Hematopoietic multipotent progenitor cell (in vitro differentiated cells): ENCODE data around the gene CMTM5. TPM values are rescaled to one million over a fixed set of nuclear protein-coding genes. Genes with fewer than 3 reads are reported as not detected.
"Not testable (repeated sequence)": the region's sequence is repeated elsewhere in the genome, so short reads cannot be mapped to it uniquely, and the experiment has no call there.

Experiments
- DNase-seq, 3 donors: peaks; one replicate each; pipeline ENCODE4 v3.0.0-alpha.2; 2011 to 2015; ENCODE audit warnings: low read depth in 2 of 3, low spot score in 2 of 3
- total RNA-seq: library from RNA; depleted of rRNA; stranded (reverse); fragments of >200 nt; gene quantifications from one replicate; pipeline ENCODE4 v1.2.3, GENCODE V29; 2012

The CMTM5 gene
- total RNA-seq, 1 donor, result 3.0 TPM

DNA sequence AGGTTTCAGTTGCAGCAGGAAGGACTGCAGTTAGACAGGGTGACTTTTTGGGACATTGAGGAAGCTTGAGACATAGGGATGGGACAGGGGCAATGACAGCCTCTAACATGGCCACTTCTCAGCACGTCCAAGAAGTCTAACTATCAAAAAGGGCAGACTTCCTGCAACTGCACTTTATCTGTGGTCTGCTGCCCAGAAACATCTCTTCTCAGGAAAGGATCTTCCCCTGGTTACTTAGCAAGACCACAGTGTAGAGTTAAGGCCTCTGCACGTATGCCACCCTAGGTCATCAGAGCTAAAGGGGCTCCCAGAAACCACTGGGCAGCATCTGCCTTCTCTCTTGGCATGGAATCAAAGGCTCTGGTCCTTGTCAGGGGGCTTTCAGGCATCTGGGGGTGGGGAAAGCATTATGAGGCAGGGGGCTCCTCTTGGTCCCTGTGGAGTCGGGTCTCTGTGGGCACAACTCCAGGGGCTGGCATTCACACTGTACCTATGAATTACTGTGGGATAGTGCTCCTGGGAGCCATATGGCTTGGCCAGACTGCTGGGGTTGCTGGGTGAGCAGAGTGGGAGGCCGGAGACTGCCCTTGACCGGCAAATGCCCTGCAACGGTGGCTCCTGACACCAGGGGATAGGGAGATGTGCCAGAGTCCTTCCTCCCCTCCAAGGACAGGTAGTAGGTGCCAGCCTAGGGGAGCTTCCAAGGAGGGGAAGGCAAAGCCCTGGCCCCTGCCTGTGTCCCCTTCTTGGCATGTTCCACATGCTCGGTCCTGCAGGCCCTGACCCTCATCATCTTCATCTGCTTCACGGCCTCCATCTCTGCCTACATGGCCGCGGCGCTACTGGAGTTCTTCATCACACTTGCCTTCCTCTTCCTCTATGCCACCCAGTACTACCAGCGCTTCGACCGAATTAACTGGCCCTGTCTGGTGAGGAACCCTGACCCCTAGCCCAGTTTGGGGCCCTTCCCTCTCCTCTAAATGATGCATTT lies 1.0 kb downstream of the CMTM5 start:
- peak in 2 of 3 donors; percentile 21 to 34 for DNase-seq

DNA sequence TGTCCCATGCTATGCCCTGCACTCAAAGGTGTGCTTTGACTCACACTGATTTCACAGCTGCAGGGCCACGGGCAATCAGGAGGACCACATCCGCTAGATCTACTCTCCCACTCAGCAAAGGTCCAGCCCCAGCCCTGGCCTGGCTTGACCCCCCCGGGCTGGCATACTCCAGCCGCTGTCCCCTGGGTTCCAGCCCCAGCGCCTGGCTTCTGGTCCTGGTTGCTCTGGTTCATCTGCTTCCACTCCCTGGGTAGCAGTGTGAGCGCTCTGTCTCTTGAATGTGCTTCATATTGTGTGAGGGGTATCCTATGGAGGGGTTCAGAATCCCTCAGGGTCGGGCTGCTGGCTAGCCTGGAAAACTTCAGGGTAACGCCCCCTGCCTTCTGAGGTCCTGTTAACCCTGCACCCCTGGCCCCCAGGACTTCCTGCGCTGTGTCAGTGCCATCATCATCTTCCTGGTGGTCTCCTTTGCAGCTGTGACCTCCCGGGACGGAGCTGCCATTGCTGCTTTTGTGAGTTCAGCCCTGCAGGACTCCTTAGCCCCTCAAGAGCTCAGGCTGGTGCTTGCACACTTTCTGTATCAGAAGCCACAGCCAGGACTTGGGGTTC lies 1.9 kb downstream of the CMTM5 start:
- no peak for DNase-seq

DNA sequence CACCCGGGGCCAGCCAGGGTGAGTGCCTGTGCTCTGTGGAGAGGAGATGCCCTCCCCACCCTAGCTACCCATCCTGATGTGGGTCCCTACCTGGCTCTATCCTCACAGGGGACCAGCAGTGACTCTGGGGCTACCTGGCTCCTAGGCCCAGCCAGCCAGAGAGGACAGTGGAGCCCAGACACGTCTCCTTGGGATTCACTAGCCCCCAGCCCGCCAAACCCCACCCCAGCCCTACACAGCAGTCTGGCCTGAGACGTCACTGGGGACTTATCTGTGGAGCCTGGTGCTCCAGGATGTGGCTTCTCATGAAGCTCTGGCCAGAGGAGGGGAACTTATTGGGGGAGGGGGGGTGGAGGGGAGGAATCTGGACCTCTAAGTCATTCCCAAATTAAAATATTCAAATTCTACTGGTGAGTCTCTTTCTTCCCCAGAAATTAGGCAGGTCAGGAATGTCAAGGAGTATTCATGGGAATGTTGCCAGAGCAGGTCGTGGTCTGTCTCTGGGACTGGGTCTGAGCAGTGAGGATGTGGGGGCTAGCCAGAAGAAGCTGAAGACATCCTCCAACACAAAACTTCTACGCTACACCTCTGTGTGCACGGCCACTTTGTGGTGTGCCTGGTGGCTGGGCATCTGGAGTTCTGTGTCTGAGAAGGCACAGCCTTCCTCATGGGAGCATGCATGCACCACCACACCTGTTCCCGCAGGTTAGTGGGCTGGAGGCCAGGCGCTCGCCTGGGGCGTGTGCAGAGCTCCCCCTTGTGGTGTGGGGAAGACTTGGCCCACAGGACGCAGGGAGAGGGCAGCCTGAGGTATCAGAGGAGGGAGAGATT lies 2.7 kb downstream of the CMTM5 start:
- DNase-seq, result peak; percentile 54 to 67 (median 59)

DNA sequence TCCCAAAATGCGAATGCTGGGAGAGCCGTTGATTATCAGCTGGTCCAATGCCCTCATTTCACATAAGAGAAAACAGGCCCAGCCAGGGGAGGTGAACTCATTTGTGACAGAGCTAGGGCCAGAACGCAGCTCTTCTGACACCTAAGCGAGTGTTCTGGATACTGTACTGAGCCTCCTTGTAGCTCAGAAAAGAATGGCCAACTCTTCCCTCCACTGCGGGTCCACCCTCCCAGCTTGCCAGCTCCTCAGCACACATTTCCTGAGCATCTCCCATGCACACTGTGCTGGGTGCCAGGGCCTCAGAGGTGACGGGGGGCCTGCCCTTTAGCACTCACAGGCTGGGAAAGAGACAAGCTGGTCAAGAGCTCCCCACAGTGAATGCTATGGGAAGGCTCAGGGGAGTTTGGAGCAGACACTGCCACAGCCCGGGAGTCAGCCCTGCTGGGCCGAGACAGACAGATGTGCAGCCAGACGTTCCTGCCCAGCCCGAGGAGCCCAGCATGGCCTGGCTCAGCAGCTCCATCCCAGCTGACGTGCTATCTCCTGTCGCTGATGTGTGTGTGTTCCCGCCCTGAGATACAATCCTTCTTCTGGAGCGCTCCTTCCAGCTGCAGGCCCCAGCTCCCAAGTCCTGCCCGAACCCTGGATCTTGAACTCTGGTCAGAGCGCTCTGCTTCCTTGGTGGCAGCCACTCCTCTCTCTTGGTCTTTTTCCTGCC lies 3.5 kb downstream of the CMTM5 start:
- no peak for DNase-seq

DNA sequence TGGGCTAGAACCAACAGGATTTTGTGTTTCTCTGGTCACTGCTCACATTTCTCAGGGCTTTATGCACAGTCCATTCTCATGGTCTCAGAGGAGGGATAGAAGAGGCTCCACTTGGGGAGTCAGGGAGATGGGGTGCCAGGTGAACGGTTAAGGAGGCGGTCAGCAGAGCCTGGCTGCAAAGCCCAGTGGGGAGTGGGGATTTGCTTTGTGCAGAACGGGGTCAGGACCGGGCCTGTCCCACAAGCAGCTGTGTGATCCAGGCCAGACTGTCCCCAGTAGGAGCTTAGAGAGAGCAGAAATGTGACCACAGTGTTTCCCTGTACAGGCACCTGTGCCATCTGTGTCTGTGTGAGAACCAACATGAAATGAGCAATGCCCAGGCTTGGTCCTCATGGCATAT lies 4.1 kb downstream of the CMTM5 start:
- no peak for DNase-seq

DNA sequence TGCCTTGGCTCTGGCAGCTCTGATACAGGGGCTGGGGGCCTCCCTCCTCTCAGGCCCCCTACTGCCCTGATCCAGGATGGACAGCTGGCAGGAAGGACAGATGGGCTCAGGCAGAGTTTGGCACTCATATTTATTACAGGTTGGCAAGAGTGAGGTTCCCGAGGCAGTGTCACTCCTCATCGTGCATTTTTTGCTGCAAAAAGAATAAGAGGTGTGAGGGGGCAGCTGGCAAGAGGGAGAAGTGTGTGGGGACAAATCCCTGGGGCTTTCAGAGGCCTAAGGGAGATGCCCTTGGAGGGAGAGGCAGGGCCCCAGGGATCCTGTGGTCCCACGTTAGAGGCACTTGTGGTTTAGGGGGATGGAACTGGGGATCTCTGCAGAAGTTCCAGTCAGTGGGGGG lies 5.0 kb downstream of the CMTM5 start:
- no peak for DNase-seq

DNA sequence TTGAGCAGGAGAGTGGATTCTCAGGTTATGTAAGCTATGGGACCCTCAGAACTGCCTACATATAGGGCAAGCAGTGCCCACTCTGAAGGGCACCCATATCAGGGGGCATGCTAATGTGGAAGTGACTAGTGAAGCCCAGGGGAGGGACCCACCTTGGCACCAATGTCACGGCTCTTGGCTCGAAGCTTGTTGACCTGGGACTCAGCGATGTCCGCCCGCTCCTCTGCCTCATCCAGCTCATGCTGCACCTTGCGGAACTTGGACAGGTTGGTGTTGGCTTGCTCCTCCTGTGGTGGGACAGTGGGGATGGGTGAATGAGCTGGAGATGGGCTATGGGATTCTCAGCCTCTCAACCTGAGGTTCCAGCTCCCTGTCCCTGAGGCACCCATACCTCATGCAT lies 5.4 kb downstream of the CMTM5 start:
- DNase-seq, result no peak

DNA sequence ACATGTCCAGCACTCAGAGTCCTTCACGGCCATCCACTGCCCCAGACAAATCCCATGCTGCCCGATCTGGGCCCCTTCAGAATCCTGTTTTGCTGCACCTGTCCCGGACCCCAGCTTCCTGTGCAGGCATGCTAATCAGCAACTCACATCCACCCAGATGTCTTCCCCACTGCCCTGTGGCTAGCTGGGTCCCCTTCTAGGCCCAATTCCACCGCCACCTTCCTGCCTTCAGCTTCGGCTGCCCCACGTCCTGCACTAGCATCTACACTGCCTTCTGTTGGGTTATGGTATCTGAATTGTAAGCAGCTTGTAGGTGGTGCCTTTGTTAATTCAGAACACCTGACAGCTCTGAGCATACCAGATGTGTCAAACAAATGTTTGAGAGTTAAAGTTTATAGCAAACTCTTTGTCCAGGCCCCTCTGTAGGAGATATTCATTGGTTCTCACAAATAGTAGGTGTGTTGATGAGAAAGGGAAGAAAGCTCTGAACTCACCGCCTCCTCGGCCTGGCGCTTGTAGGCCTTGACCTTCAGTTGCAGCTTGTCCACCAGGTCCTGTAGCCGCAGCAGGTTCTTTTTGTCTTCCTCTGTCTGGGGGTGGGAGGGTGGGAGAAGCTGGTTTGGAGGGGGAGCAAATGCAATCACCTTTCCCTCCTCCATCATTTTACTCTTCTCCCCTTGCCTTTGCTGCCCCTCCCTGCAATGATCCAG lies 6.0 kb downstream of the CMTM5 start:
- peak in 1 of 3 donors; percentile 42 for DNase-seq

DNA sequence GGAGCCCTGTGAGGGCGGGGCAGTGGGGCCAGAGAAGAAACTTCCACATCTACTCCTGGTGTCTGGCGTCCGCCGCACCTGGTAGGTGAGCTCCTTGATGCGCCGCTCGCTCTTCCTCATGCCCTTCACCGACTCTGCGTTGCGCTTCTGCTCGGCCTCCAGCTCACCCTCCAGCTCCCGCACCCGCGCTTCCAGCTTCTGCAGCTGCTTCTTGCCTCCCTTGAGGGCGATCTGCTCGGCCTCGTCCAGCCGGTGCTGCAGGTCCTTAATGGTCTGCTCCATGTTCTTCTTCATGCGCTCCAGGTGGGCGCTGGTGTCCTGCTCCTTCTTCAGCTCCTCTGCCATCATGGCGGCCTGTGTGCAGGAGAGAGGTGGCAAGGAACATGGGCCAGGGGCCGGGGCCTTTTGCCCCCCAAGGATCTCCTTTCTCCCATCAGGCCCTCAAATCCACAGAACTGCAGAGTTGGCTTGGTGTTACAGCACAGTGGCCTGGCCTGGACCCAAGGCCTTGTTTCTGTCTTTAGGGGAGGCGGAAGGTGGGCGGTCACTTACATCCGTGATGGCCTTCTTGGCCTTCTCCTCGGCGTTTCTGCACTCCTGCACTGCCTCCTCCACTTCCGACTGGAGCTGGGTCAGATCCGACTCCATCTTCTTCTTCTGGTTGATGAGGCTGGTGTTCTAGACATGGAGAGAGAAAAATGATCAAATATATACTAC lies 7.7 kb downstream of the CMTM5 start:
- no peak for DNase-seq

DNA sequence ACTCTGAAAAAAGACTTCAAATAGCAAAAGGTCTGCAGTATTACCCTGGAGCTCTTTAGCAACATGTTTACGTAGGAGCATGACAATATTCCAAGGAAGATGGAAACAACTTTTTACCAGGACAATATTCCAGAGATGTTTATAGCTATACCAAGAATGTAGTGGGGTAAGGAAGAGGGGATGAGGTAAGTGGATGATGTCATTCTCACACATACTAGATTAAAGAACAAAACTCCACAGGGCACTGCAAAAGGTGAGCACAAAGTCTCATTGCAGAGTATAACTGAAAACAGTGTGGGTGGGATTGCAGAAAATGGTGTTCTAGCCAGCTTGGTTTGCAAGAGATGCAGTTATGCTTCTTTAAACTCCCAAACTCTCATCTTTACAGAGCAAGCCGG lies 8.4 kb downstream of the CMTM5 start:
- no peak for DNase-seq

DNA sequence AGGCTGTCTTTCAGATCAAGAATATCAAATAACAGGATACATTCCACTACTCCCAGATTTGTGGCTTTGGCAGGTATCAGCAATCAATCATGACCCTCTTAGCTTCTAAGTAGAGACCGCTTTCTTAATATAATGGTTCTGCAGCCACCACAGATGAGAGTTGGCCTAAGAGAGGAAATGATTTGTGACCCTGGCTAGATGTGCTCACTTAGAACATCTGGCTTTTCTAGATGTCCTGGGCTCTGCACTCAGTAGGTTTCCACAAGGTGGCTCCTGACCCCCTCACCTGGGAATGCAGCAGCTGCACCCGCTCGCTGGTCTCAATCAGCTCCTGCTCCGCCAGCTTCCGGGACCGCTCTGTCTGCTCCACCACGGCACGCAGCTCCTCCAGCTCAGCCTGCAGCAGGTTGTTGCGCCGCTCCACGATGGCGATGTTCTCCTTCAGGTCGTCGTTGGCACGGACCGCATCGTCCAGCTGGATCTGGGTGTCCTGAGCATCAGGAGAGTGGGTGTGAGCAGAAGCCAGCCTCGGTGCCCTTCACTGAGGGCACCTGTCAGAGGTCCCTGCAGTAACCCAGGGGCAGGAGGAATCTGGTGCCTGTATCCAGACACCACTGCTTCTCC lies 8.9 kb downstream of the CMTM5 start:
- no peak for DNase-seq

DNA sequence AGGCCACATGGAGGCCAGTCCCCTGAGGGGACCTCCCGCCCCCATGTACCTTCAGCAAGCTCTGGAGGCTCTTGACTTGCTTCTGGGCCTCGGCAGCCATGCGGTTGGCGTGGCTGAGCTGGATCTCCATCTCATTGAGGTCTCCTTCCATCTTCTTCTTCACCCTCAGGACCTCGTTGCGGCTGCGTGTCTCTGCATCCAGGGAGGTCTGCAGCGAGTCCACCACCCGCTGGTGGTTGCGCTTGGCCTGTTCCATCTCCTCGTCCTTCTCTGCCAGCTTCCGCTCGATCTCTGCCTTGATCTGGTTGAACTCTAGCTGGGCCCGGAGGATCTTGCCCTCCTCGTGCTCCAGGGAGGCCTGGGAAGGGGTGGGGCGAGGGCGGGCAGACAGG lies 9.4 kb downstream of the CMTM5 start:
- DNase-seq, result not testable (repeated sequence)

DNA sequence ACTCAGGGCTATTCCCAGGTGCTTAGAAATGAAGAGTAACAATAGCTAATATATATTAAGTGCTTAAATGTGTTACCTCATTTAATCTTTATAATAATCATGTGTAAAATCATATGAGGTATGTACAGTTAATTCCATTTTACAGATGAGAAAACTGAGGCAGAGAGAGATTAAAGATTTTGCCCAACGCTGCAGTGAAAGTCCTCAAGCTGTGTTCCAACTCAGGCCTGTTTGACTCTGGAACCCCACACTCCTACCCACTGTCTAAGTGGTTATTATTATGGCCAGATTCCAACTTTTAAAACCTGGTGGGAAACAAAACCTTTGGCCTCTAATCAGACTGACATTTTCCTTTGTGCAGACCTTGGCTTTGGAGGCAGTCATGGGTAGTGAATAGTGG lies 10.2 kb downstream of the CMTM5 start:
- no peak for DNase-seq

DNA sequence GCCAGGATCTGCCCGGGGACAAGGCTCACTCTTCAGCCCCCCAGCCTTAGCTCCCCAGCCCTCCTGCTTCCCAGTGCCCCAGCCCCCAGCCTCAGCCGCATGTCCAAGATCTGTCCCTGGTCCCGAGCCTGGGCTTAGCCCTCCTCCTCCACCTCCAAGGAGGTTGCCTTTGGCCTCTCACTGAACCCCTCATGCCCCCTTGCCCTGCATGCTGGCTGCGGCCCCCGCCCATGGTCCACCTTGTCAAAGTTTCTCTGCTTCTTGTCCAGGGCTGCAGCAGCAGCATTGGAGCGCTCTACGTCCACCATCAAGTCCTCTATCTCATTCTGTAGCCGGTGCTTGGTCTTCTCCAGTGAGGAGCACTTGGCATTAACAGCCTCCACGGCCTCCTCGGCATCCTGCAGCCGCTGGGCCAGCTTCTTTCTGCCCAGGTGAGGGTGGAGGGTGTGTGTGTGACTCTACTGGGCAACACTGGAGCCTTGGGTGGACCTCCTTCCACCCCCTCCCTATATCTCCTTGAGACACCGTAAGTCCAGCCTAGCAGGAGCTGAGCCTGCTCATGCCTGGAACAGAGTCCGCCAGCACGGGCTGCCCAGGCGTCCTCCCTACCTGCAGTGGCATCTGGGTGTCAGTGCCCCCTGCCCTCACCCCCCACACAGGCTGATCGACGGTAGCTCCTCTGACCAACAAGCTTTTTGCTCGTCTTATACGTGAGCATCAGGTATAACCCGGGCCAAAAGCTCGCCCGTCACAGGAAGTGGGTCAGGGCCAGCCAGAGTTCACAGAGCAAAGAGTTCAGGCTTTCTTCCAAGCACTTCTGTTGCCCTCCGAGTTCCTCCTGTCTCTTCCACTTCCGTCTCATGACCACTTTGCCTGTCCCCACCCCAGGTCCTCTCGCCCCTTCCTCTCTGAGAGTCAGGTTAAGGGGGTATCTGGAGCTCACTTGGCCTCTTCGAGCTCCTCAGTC lies 11.4 kb downstream of the CMTM5 start:
- no peak for DNase-seq

DNA sequence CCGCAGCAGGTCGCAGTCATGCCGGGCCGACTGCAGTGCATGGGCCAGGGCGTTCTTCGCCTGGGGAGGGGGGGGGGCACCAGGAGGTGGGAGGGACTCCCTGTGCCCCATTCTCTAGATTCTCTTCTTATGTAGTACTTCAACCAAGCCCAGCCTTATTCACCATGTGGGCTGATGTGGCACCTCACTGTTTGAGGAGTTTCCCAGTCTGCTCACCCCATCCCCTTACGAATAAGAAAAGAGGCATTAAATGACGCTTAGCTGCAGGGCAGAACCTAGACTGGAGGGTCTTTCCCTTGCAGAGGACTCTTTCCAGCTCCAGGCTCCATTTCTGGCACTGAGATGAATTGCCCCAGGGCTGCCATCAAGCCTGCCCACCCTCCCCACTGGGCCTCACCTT lies 12.2 kb downstream of the CMTM5 start:
- DNase-seq, result no peak

DNA sequence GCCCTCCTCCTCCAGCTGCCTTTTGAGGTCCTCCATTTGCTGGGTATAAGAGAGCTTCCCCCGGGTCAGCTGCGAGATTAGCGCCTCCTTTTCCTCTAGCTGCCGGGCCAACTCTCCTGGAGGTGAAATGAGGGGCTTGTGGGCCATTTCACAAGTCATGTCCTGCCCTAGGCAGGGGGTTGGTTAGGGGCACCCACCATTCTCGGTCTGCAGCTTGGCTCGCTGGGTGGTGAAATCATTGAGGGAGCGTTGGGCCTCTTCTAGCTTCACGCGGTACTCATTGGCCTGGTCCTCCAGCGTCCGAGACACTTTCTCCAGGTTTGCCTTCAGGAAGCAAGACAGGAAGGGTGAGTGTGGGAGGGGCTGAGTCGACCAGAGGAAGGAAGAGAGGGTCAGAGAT lies 12.6 kb downstream of the CMTM5 start:
- no peak for DNase-seq

DNA sequence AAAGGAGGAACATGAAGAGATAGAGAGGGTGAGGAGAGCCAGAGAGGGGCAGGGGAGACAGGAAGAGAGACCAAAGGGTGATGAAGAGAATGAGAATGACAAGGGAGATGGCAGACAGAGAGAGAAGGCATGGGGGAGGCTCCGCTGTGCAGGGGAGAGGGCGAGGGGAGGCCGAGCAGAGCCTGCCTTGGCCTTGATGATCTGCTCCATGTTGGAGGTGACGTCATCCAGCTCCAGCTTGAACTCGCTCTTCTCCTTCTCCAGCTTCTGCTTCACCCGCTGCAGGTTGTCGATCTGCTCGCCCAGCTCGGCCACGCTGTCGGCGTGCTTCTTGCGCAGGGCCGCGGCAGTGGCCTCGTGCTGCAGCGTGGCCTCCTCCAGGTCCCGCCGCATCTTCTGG lies 13.0 kb downstream of the CMTM5 start:
- DNase-seq, result not testable (repeated sequence)

DNA sequence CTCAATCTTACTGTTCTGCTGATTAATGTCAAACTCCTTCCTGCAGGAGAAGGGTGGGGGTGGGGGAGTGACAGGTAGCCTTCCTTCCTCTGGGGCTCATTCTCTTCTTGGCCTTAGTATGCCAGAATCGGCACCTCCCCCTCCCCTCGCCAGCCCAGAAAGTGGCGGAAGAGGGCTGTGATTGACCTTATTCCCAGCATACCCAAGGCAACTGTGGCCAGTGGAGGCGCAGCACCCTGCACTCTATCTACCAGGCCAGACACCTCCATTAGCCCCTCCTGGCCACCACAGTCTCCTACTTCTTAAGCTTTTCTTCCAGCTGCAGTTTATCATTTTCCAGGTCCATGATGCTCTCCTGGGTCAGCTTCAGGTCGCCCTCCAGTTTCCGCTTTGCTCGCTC lies 15.8 kb downstream of the CMTM5 start:
- no peak for DNase-seq
